HG02970 (cell line): ENCODE data around the gene SCG5.

Source experiments
- ATAC-seq: cut with Tn5 transposase; IDR thresholded peaks from one replicate; pipeline ENCODE4 v1.9.1; 2021; ENCODE audit warnings: mild to moderate bottlenecking, moderate library complexity, moderate number of reproducible peaks; ENCODE audit not compliant: unreplicated experiment, low FRiP score

SCG5 gene

DNA sequence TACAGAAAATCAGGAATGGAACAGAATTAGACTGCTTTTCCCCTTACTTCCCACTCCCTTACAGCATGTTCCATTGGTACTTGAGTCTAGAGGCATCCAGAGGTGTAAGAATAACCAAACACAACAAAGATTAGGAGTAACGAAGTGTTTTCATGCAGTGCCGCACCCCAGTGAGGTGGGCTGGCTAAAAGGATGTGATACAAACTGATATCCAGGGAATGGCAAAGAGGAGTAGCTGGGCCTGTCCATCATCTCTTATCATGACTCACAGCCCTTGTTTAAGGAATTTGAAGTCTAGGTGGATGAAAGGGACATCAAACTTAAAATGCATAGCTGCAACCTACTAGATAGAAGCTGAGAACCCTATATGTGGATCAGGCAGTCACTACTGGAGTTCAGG lies 16.4 kb downstream of the SCG5 start:
- ATAC-seq = no peak

DNA sequence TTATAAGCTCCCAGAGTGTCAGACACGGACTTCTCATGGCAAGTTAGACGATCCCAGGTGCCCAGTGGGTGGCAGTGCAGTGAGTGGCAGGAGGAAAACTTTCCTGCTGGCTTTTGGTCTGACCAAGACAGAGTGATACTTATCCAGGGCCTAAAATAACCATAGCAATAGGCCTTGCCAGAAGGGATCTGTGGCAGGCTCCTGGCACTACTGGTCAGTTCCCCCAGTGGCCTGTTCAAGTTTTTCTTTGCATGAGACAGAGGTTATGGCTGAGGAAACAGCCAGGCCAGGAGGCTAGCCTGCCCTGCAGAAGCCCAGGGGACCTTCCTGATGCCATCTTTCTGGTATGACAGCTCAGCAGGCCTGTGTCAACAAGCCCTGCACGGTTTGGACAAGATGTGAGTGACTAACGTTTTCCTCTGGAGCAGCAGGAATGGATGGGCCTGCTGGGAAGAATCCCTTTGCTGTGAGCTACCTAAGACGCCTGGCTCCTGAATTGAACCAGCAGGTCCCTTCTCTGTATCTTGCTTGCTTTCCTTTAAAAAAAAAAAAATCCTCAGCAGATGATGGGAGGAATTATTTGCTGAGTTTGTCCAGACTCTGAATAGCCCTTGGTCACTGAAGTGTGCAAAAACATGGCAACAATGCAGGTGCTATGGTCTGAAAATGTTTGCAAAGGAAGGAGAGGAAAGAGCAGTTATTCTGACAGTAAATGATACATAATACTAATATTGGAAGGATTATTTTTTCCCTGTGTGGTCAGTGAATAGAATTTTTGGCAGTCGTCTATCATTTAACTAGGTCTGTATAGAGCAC lies 18.0 kb downstream of the SCG5 start:
- no peak for ATAC-seq

DNA sequence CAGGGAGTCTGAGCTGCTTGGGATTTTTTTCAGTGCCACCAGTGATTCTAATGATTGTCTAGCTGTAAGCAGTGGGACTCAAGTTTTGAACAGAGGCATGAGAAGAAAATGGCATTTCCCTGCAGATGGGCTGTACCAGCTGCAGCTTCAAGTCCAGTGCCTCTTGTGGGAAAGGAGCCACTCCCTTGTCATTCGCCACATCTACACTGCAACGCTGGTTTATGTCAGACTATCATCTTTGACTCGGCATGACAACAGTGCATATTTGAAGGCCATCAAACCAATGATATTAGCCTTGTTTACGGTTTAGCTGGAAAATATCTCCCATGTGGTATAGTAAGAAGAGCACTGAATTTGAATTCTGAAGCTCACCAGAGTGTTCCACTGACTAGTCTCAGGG lies 22.2 kb downstream of the SCG5 start:
- no peak for ATAC-seq

DNA sequence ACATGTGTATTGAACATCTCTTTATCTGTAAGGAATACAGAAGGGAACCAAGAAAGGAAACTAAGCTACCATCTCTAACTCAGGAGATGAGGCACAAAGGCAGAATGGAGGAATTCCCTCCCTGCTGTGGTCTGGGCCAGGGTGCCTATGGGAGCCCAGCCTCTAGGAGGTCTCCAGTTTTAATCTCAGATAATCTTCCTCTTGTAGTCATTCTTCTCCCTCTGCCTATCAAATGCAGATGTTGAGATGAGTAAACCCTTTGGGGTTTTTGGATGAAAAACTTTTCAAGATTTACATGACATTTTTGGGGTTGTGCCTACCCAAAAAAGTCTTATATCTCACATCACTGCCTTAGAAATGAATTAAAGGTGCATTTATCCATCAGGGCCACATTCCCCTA lies 23.3 kb downstream of the SCG5 start:
- no peak for ATAC-seq

DNA sequence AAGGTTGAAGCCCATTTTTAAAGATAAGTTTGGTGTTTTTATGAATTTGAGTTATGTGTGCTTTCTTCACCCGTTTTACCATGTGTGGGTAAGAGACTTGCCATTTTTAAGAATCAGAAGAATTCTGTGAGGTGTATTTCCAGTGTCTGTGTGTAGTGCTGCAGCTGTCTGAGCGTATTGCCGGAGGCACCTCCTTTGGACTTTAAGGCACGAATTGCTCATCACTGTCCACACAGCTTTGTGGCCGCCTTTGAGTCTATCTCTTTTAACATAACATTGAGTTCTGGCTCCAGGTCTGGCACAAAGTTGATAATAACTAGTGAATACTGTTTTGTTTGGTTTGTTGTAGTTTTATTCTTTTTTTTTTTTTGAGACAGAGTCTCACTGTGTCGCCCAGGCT lies 25.8 kb downstream of the SCG5 start:
- no peak for ATAC-seq

DNA sequence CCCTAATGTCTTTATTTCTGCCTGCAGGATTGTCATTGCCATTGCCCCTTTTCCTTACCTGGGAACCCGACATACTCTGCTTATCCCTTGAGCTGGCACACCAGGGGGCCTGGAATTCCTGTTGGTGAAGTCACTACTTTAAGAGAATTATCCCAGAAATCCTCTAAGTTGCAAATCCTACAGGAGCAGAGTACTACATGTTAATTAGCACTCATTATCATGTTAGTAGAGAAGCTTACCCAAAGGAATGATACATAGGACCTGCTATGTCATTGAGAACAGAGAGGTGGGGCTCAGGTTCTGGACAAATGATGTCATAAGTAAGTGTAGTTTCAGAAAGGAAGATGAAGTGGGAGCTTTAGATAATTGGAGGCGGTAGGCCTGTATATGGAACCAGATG lies 27.4 kb downstream of the SCG5 start:
- no peak for ATAC-seq

DNA sequence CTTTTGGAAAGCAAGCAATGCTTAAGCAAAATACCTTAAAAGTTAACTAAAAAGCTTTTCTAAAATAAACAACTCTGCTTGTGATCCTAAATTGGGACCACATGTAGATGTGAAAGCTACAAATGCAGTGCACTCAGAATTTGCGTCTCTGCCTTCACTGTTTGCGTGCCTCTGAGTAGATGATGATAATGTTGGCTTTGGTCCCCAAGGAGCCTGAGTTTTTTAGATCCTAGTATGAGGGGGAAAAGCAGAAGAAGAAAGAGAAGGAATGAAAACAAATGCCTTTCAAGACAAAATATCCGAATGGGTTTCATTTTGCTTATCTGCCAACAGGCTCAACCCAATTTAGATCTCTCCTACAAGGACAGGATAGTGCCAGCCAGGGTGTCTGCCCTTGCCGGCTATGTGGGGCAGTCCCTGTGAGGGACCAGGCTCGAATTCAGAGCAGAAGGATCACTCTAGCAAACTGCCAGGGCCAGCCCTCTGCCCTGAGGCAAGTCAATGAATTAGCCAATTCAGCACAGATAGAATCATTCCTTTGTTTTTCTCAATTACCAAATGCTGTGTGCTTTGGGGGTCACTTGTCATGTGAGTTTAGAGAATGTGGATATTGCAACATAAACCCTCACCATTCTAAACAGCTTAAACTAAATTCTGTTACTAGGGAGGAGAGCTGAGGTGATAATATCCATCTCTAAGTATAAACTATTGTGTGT lies 28.5 kb downstream of the SCG5 start:
- no peak for ATAC-seq

DNA sequence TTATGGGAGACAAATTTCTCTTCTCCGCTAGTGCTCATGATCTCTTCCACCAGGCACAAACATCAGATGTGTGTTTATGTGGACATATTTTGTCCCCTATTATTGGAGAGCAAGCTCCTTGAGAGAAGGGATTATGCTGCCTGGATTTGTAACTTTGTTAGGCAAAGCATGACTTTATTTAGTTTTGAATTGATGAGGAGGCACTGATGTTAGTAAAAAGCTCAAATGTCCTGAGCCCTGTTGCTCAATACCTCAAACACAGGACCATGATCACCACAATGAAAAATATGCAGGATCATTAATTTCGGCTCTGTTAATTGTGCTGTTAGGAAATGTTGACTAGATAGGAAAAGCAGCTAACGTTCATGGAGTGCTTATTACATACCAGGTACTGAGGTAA lies 29.1 kb downstream of the SCG5 start:
- no peak for ATAC-seq

DNA sequence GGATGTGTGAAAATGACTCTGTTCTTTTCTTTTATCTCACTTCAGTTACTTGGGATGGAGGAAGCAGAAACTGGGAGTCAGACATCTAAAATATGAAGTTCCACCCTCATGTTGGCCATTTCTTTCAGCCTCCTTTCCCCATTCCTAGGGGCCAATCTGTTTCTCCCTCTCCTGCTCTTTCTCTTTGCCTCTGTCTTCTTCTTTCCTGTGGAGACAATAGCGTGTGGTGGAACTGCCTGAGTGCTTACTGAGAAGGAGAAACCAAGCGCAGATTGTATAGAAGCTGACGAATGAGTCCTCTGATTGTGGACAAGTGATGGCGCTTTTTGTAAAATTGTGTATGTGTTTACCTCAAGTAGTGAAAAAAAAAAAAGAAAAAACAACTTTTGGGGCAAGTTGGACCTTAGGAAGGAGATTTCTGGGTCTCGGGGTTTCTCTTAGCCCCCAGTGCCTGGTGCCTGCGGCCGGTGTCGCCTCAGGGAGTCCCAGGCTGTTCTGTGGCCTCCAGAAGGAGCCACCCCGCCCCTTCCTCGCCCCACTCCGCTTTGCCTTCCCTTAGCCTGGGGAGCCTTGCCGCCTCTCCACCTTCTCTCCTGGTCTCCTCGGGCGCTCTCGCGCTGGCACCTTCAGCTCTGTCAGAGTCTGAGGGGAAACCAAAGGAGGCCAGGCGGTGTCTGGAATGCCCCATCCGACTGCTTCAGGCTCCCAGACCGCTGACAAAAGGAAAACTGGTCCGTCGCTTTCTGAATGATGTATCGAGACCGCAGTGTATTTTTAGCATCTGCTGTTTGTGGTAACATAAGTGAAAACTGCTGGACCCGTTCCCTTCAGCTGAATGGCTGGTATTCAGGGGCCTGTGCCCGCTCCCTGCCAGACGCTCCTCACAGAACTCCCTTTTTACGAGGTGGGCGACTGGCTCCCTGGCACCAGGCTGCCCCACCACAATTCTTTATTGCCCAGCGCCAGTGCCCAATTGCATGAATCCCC lies 30.1 kb downstream of the SCG5 start:
- no peak for ATAC-seq

DNA sequence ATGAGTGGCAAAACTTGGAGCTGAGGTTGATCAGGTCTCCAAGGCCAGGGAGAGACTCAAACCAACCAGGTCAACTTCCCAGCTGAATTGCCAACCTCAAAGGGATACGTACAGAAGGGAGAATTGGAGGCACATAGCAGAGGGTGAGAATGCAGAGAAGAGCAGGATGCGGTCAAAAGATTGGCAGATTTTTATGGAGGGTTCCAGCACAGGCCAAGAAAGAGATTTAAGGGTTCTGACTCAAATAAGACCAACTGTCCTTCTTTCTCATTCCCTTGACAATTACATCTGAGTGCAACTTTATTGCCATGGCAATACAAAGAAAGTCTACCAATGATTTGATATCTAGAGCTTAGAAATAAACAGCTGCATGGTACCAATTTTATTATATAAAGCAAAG lies 33.2 kb downstream of the SCG5 start:
- ATAC-seq = no peak

DNA sequence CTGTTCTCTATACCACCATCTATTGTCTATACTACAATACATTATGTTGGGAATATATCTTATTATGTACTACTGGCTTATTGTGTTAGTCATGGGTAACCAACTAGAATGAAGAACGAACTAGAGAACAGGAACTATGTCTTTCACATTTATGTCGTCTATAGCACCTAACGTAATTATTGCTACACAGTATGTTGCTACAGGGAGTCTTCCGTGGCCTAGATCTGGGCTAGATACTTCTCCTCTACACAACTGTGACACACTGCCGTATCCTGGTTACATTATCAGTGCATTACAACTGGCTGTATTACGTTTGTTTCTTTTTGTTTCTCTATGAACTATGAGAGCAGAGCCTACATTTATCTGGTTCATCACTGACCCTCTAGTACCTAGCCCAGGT lies 34.0 kb downstream of the SCG5 start:
- ATAC-seq = no peak

DNA sequence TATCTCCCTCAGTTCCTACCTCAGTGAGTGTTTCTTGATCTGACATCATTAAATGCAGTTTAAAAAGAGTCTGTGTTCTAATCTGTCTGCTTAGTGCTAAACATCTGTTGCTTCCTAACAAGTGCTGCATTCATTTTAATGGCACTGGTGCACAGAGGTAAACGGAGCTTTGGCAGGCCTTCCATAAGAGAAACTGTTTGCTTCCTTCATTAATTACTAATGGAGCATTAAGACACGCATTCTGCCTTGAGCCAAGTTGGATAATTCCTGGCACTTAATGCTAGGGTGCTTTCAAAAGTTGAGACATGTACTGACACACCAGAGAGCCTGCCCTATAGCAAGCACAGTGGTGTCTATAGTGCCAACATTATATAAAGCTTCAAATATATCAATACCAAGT lies 34.7 kb downstream of the SCG5 start:
- no peak for ATAC-seq

DNA sequence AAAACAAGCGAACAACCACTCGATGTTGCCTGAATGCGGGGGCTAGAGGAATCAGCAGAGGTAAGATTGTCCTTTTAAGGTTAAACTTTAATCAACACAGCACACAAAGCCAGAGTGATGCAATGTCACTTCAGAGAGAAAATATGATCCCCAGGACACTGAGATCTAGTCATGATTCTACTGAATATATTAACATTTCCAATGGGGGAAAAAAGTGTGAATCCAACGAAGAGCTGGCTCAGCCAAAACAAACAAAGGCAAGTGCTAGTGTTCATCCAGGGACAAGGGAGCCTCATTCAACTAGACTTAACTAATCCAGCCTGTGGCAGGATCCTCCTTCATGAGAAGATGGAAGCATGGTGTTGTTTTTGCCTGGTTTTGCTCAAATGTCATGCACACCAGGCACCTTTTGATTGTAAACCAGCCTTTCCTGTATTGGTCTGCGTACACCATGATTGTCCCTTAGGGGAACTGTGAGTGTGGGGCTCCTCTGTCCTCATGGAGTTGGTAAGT lies 35.8 kb downstream of the SCG5 start:
- no peak for ATAC-seq

DNA sequence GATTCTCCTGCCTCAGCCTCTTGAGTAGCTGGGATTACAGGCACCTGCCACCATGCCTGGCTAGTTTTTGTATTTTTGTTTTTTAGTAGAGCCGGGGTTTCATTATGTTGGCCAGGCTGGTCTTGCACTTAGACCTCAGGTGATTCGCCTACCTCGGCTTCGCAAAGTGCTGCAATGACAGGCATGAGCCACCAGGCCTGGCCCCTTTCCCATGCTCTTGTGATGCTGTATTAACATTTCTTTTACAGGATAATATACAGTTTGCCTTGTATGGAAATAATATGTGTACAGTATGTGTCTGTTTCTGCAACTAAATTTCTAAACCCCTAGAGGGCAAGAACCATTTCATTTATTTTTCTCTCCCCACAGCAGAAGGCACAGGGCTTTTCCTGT lies 37.8 kb downstream of the SCG5 start:
- no peak for ATAC-seq

DNA sequence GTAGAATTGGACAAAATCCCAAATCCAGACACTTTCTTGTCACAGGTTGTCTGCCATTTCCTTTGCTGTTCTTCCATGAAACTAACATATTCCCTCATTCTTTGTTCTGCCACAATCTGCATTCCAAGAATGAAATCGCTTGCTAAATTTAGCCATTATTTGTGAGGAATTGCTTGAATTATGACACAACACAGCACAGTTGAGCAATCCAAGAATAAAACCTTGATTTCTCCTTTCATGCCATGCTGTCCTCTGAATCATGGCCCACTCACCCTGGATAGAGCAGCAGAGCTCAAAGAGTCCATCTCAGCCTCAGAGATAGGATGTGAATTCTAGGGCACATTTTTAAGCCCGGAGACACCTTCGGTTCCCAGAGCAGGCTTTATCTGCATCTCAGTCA lies 41.1 kb downstream of the SCG5 start:
- no peak for ATAC-seq

DNA sequence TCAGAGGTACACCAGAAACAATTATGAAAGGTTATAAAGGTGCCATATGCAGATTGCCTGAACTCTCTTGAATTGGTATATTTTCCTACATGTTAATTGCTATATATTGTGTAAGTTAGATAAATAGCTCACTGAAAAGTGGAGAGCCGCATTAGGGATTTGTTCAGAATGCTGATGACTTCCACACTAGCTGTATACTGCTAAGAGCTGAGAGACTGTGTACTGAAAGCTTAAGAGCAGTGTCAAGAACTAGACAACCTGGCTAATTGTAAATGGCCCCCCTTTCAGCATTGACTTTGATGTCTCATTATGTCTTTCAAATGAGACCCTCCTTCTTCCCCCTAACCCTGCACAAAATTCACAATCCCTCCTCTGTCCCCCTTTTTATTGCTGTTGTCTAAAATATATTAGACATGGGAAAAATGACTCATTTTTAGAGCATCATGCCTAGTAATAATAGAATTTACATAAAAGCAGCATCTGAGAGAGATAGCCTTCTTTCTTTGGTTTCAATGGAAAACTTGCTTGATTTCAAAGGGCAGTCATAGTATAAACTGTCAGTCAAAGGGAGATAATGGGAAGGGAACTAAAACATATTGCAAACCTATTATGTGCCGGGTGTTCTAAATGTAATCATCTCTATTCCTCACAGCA lies 41.6 kb downstream of the SCG5 start:
- no peak for ATAC-seq

DNA sequence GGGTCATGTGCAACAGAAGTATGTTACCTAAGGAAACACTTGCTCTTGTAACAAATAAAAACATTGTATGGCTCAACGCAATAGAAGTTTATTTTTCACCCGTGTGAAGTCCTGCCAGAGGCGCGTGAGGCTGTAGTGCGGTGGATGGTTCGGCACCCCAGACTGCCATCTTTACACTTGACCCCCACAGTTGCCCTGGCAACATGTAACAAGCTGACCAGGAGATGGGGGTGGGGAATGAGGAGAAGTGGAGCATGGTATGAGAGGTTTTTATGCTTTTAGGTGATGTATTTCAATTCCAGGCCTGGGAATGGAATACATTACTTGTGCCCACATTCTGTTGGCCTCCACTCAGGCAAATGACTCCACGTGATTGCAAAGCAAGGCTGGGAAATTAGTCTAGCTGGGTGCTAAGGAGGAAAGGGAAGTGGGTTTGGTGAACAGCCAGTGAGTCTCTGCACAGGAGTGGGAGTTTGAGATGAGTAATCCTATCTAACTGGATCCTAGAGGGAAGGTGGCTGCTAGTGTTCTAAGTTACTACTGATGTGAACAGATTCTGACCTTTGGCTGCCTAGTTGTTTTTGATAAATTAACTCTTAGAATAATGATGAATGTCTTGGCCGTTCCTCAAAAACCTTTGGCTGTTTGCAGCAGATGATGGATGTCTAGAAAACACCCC lies 42.5 kb downstream of the SCG5 start:
- ATAC-seq = no peak

DNA sequence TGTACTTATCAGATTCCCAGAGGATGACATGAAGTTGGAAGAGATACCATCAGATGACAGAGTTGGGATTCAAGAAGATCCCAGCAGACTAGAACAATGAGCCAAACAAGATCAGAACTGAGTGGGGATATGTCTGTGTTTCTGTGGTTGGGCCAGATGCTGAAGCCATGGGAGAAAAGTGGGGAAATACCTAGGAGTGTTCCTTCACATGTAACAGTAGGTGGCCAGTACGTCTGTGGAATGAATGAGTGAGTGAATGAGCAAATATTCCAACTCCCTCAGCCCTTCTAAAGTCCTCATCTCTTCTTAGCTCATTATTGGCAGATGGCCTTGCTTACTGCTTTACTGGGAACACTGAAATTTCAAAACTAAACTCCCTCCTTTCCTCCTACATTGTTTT lies 44.1 kb downstream of the SCG5 start:
- ATAC-seq = no peak

DNA sequence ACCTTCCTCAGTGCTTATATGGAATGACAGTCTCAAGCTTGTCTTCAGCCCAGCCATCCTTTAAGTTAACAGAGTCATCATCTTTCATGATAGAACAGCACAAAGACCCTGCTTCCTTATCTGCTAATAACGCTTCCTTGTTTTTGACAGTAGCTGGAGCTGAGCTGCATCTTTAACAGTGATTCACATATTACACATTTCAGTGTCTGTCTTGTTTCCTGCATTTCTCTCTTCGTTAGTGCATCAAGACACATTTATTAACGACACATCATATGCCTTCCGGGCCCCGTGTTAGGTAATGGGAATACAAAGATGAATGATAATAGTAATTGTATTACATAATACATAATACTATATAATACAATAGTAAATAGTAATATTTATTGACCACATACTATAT lies 46.0 kb downstream of the SCG5 start:
- no peak for ATAC-seq

DNA sequence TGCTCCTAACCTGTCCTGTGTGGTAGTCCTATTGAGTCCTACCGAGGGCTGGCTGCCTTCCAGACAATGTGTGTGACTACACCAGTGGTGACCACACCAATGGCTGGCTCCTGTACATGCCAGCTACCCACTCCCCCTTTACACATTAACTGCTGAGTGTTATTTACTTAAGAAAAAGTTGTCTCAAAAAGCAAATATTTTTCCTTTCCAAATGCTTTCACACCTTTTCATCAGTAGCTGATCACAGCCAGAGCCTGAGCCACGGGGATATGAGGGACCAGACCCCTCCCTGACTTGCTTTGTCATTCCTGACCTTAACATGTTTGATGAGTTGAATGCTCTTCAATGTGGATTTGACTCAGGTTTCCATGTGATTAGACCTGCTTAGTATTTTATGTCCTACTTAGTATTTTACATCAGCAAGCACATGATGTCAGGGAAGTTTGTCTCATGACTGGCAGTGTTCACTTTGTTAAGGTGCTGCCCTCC lies 46.7 kb downstream of the SCG5 start:
- ATAC-seq = no peak
